Activated T-helper 1 cell treated with anti-CD3 and anti-CD28 coated beads, Interleukin-2, amount 50 U/mL, for 16 hours (primary cell): ENCODE data around the gene NAA35.

Experiments
- DNase-seq, 2 donors: peaks; one replicate each; pipeline ENCODE4 v3.0.0-alpha.2; 2020; ENCODE audit warnings: low read depth in 1 of 2, low spot score in 1 of 2

Gene NAA35

DNA sequence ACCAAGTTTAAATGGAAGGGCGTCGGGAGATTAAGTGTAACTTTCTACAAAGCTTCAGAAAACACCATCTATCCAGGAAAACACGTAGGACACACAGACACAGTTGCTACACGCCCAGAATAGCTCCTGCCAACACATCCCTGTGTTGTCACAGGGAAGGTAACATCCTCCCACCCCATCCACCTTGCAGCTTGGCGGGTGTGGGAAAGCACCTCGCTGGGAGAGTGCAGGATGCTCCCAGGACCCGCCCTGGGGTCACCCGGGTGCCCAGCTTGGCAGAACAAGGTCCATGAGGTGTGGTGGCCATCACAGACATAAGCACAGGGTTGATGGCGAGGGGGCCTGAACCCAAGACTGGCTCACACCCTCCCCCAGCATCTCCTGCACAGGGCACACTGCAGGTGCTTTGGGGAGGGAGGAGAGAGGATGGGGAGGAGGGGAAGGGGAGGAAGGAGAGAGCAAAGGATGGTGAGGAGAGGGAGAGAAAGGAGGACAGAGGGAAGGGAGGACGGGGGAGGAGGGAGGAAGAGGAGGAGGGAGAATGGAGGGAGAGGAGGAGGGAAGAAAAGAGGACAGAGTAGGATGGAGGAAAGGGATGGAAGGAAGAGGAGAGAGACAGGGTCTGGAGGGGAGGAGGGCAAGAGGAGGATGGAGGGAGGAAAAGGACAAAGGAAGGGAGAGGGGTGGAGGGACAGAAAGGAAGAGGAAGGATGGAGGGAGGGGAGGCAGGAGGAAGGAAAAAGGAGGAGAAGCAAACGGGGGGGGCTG is 121.2 kb downstream of the NAA35 start:
- DNase-seq, result no peak

DNA sequence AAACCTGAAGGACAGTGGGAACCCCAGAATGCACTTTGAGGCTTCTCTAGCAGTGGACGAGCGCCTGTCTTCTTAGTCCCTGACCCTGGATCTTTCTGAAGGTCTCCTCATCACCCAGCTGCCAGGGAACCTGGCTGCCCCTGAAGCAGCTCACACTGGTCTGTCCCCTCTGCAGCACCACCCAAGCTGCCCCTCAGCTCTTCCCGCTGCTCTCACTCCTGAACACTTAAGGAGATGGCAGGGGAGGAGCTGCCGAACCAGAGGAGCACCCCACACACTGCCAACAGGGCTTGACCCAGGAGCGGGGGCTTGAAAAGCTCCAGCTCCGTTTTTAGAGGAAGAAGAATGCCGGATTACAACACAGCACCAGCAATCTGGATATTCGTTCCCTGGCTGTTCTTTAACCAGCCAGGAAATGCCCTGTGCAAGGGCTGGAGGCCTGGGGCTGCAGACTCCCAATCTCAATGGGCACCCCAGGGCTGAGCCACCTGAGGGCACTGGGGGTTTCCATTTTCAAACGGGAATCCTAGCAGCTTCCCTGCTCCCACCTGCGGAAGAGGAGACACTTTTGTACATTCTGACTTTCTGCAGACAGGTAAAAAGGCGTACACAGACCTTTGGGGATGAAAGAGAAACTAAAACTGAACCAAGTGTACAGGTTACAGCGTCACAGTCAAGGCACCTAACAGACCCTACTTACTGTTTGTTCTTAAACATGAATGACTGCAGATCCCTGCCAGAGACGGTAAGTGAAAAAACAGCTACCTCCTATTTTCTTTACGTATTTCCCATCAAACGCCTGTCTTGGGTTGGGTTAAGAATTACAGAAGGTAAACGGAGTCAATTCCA is 122.1 kb downstream of the NAA35 start:
- DNase-seq, result no peak

DNA sequence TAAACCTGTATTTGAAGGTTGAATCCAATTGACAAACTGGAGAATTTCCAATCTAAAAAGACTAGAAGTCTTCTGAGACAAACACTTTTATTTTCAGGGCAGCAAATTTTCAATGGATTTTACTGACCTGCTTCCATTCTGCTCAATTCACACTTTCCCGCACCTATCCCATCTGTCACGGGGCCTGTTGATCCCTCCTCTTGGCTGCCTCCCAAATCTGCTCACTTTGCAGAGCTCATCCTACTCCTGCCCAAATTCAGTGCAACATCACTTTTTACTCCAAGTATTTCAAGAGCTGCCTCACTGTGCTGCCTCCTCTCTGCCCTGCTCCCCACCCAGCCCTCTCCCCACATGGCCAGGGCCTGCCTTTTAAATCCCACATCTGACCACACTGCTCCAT is 123.3 kb downstream of the NAA35 start:
- DNase-seq, result no peak

DNA sequence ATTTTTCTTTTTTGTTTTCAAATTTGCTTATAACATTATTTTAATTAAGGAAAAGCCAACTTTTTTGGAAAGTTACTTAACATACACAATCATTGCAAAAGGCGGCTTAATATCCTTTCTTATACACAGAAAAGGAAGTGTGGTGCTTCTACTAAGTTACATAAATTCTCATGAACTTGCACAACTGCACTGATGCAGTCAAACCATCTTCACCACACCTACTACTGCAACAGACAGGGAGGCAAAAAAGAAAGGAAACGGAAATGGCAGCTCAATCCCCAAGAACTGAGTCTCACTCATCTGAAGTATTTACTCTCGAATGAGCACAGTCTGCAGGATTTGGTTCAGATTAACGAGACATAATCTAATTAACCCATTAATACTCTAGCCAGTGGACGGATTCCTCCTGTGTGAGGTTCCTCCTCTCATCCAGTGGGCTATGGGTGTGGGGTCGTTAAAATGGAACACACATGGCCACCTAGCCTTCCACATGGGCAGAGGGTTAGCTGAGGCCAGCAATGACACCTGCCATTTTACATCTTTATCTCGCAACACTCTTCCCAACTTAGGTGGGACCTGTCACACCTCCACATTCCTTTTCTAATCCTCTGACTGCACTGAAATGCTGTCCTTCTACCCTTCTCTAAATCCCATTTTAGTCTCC is 128.4 kb downstream of the NAA35 start:
- DNase-seq, result no peak
